ENCODE results near the gene IL12RB1.
"Not testable (repeated sequence)": the region's sequence is repeated elsewhere in the genome, so short reads cannot be mapped to it uniquely, and the experiment has no call there.

IL12RB1 gene

GRCh38 chr19:18044825-18045304, 41.9 kb downstream of the IL12RB1 start:
- no peak for DNase-seq

GRCh38 chr19:18043676-18044075, 43.1 kb downstream of the IL12RB1 start:
- DNase-seq: no peak

- no peak for DNase-seq
These were observed 45.7 kb downstream of the IL12RB1 start for GRCh38 chr19:18041054-18041453.

GRCh38 chr19:18032102-18032501, 54.6 kb downstream of the IL12RB1 start:
- DNase-seq: not testable (repeated sequence)

GRCh38 chr19:18031401-18031800, 55.3 kb downstream of the IL12RB1 start:
- not testable (repeated sequence) for DNase-seq

GRCh38 chr19:18029617-18030338, 57.0 kb downstream of the IL12RB1 start:
- peak in 1 of 2 experiments; percentile 34 for DNase-seq

- DNase-seq: no peak
These were observed 59.6 kb downstream of the IL12RB1 start for GRCh38 chr19:18027151-18027550.

- DNase-seq: no peak
These were observed 63.0 kb downstream of the IL12RB1 start for GRCh38 chr19:18023622-18024251.

GRCh38 chr19:18021121-18021755, 65.5 kb downstream of the IL12RB1 start:
- DNase-seq: peak; percentile 25 to 76

- peak in 1 of 2 experiments; percentile 38 for DNase-seq
These were observed 66.3 kb downstream of the IL12RB1 start for GRCh38 chr19:18020212-18021085.

GRCh38 chr19:18017275-18018083, 69.3 kb downstream of the IL12RB1 start:
- DNase-seq: peak in 1 of 2 experiments; percentile 11

GRCh38 chr19:18016209-18016910, 70.4 kb downstream of the IL12RB1 start:
- DNase-seq: no peak

GRCh38 chr19:18014197-18014596, 72.5 kb downstream of the IL12RB1 start:
- DNase-seq: no peak

- DNase-seq: no peak
These were observed 73.3 kb downstream of the IL12RB1 start for GRCh38 chr19:18013210-18014111.

- DNase-seq: no peak
These were observed 76.6 kb downstream of the IL12RB1 start for GRCh38 chr19:18010149-18010548.

- no peak for DNase-seq
These were observed 77.2 kb downstream of the IL12RB1 start for GRCh38 chr19:18009412-18010066.

Measured in SW 1271 (cell line).